Measurements from ENCODE around the gene CCER1. TPM values are rescaled to one million over a fixed set of nuclear protein-coding genes. Genes with fewer than 3 reads are reported as not detected.

The CCER1 gene
- polyA plus RNA-seq, 1 of the 3 experiments (the other 2 are of a cell fraction): not detected

GRCh38 chr12:90938451-90938850 is 16.5 kb downstream of the CCER1 start:
- WGBS (ENCODE audit: low lambda C conversion rate): 60% methylated on average over 6 of the region's 6 CpGs
- no peaks in the 10 kb centered on the region for H3K27me3 ChIP-seq (ENCODE audit: insufficient read depth)
- no peak overlapping the region for H3K4me3 ChIP-seq (ENCODE audit: low read depth in 2 of 2, low read length in 1 of 2)
- H3K4me2 ChIP-seq: no peak overlapping the region
- no peak for DNase-seq
- H2AFZ ChIP-seq (ENCODE audit: low read depth): 0 out of 2 replicates have a peak overlapping the region, but pooled peaks have one; percentile 12
- no peaks in the 10 kb centered on the region for H3K9me2 ChIP-seq
- TF ChIP-seq YY1 (IDR thresholded peaks at IDR 0.05; ENCODE audit: low read depth): no peak
- no peak for TF ChIP-seq NFIC (IDR thresholded peaks at IDR 0.05; ENCODE audit: borderline replicate concordance)
- no peak for TF ChIP-seq MEF2A (IDR thresholded peaks at IDR 0.05; ENCODE audit: borderline replicate concordance, low read depth)
- no peak for TF ChIP-seq FOXJ3 (CRISPR knock-in tag; IDR thresholded peaks at IDR 0.05)
- TF ChIP-seq EP300 (IDR thresholded peaks at IDR 0.05; ENCODE audit: borderline replicate concordance in 1 of 2, low read depth in 1 of 2, low read length in 1 of 2): no peak
- no peak for TF ChIP-seq JUND (IDR thresholded peaks at IDR 0.05)
- no peak for TF ChIP-seq POLR2AphosphoS5 (IDR thresholded peaks at IDR 0.05; ENCODE audit: low read depth, low read length)
- TF ChIP-seq RFX5 (IDR thresholded peaks at IDR 0.05; ENCODE audit: low read length): no peak
- no peak for TF ChIP-seq SIN3A (IDR thresholded peaks at IDR 0.05; ENCODE audit: borderline replicate concordance, low read depth, low read length)
- no peak for TF ChIP-seq RCOR1 (IDR thresholded peaks at IDR 0.05; ENCODE audit: low read length)
- no peak for TF ChIP-seq GABPA (IDR thresholded peaks at IDR 0.05; ENCODE audit: low read depth)
- no peak for TF ChIP-seq FOSL2 (IDR thresholded peaks at IDR 0.05; ENCODE audit: borderline replicate concordance, low read depth)
- TF ChIP-seq SMC3 (IDR thresholded peaks at IDR 0.05; ENCODE audit: low read depth, low read length): no peak
- no peak for TF ChIP-seq TEAD4 (IDR thresholded peaks at IDR 0.05; ENCODE audit: borderline replicate concordance, insufficient read depth)
- TF ChIP-seq NRF1 (IDR thresholded peaks at IDR 0.05; ENCODE audit: low read depth, low read length): no peak
- TF ChIP-seq, protein P1, sequence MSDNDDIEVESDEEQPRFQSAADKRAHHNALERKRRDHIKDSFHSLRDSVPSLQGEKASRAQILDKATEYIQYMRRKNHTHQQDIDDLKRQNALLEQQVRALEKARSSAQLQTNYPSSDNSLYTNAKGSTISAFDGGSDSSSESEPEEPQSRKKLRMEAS (IDR thresholded peaks at IDR 0.05; ENCODE audit: low read depth): no peak
- no peak for TF ChIP-seq ELF1 (IDR thresholded peaks at IDR 0.05)
- TF ChIP-seq USF1 (IDR thresholded peaks at IDR 0.05; ENCODE audit: borderline replicate concordance, low read depth): no peak
- TF ChIP-seq, protein P2, sequence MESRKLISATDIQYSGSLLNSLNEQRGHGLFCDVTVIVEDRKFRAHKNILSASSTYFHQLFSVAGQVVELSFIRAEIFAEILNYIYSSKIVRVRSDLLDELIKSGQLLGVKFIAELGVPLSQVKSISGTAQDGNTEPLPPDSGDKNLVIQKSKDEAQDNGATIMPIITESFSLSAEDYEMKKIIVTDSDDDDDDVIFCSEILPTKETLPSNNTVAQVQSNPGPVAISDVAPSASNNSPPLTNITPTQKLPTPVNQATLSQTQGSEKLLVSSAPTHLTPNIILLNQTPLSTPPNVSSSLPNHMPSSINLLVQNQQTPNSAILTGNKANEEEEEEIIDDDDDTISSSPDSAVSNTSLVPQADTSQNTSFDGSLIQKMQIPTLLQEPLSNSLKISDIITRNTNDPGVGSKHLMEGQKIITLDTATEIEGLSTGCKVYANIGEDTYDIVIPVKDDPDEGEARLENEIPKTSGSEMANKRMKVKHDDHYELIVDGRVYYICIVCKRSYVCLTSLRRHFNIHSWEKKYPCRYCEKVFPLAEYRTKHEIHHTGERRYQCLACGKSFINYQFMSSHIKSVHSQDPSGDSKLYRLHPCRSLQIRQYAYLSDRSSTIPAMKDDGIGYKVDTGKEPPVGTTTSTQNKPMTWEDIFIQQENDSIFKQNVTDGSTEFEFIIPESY (IDR thresholded peaks at IDR 0.05; ENCODE audit: borderline replicate concordance, low read depth): no peak
- no peak for TF ChIP-seq GATA2 (CRISPR knock-in tag; IDR thresholded peaks at IDR 0.05)
- H3K9me3 ChIP-seq: no peaks in the 10 kb centered on the region
- H3F3A ChIP-seq (replicated peaks; ENCODE audit: insufficient read depth): no peaks in the 10 kb centered on the region
- H3K36me3 ChIP-seq (replicated peaks in 1 of 2; ENCODE audit: control insufficient read depth in 1 of 2, insufficient read depth in 2 of 2, low read length in 1 of 2): no peaks in the 10 kb centered on the region
- no peaks in the 10 kb centered on the region for H3K79me2 ChIP-seq (ENCODE audit: insufficient read depth)
- ChIA-PET POLR2A (no interaction called here), CTCF (no interaction called here)
- H3K4me1 ChIP-seq (ENCODE audit: control insufficient read depth in 1 of 2, insufficient read depth in 2 of 2, low read depth in 1 of 2, low read length in 1 of 2): peaks cover 0 to 15% of the 10 kb centered on the region in 2 experiments; a peak in 3 of 4 replicates
- no peak overlapping the region for H3K27ac ChIP-seq (ENCODE audit: low read depth in 2 of 2, low read length in 1 of 2)
- H4K20me1 ChIP-seq (ENCODE audit: insufficient read depth): no peaks in the 10 kb centered on the region
- no peak overlapping the region for H3K9ac ChIP-seq

Data from SK-N-SH (cell line).